ENCODE measurements around the gene MLANA. TPM values are rescaled to one million over a fixed set of nuclear protein-coding genes. Genes with fewer than 3 reads are reported as not detected.
A peak's percentile ranks its signal among the peaks of the same experiment; 100 is the strongest.
"Not testable (repeated sequence)": the region's sequence is repeated elsewhere in the genome, so short reads cannot be mapped to it uniquely, and the experiment has no call there.

The MLANA gene
- total RNA-seq, 2 experiments from 2014 or later, result not detected

DNA sequence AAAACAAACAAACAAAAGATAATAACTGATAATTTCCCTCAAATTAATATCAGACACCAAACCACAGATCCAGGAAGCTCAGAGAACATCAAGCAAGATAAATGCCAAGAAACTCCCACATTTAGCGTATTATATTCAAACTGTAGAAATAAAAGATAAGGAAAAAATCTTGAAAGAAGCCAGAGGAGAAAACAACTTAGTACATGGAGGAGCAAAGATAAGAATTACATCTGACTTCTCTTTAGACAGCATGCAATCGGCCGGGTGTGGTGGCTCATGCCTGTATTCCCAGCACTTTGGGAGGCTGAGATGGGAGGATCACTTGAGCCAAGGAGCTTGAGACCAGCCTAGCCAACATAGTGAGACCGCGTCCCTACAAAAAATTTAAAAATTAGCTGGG lies 17.2 kb upstream of the MLANA start:
- H3K36me3 Mint-ChIP-seq, result peaks cover 3% of the 10 kb centered on the region
- H3K4me1 Mint-ChIP-seq, result peaks cover 28% of the 10 kb centered on the region
- no peak overlapping the region for H3K4me3 Mint-ChIP-seq
- DNase-seq, result no peak
- no peaks in the 10 kb centered on the region for H3K9me3 Mint-ChIP-seq (ENCODE audit: low read depth)
- no peak for ATAC-seq
- H3K27ac Mint-ChIP-seq, result no peak overlapping the region
- H3K27me3 Mint-ChIP-seq, result no peaks in the 10 kb centered on the region
- CTCF ChIA-PET, result interaction anchor here (3.1 kb wide), 1 partner anchor 13 kb away, joined by 12 read pairs; no protein-coding TSS in a partner anchor

GRCh38 chr9:5874048-5874447 lies 16.6 kb upstream of the MLANA start:
- no peaks in the 10 kb centered on the region for H3K27me3 Mint-ChIP-seq
- no peak overlapping the region for H3K27ac Mint-ChIP-seq
- H3K9me3 Mint-ChIP-seq (ENCODE audit: low read depth), result no peaks in the 10 kb centered on the region
- H3K4me1 Mint-ChIP-seq, result peaks cover 30% of the 10 kb centered on the region
- CTCF ChIA-PET, result interaction anchor here (3.1 kb wide), 1 partner anchor 13 kb away, joined by 12 read pairs; no protein-coding TSS in a partner anchor
- DNase-seq (no peak), ATAC-seq (no peak)
- no peak overlapping the region for H3K4me3 Mint-ChIP-seq
- H3K36me3 Mint-ChIP-seq, result peaks cover 3% of the 10 kb centered on the region

GRCh38 chr9:5876026-5876425 lies 14.7 kb upstream of the MLANA start:
- no peaks in the 10 kb centered on the region for H3K9me3 Mint-ChIP-seq (ENCODE audit: low read depth)
- no peak overlapping the region for H3K4me3 Mint-ChIP-seq
- H3K4me1 Mint-ChIP-seq, result peaks cover 29% of the 10 kb centered on the region
- no peaks in the 10 kb centered on the region for H3K27me3 Mint-ChIP-seq
- no peak for ATAC-seq
- peaks cover 3% of the 10 kb centered on the region for H3K36me3 Mint-ChIP-seq
- no peak for DNase-seq
- CTCF ChIA-PET, result interaction anchor here (0.5 to 2.2 kb wide), 3 partner anchors 10 to 225 kb away, joined by 3 to 11 read pairs (median 4); no protein-coding TSS in a partner anchor
- peak overlapping the region; percentile 20 for H3K27ac Mint-ChIP-seq

DNA sequence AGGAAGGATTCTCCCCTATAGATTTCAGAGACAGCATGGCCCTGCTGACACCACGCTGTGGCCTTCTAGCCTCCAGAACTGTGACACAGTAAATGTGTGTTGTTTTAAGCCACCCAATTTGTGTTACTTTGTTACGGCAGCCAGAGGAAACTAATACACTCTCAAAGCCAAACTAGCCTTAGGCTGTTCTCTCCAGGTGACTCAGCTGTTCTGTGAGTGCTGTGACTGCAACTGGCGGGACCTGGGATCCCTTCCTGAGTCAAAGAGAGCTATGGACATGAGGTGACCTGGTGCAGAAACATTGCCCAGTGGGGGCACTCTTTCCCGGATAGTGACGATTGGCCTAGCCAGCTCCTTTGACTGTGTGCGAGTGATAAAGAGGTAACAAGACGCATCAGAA lies 14.0 kb upstream of the MLANA start:
- ATAC-seq (no peak), DNase-seq (no peak)
- H3K4me3 Mint-ChIP-seq, result no peak overlapping the region
- no peaks in the 10 kb centered on the region for H3K9me3 Mint-ChIP-seq (ENCODE audit: low read depth)
- H3K36me3 Mint-ChIP-seq, result peaks cover 3% of the 10 kb centered on the region
- H3K4me1 Mint-ChIP-seq, result peaks cover 29% of the 10 kb centered on the region
- no peaks in the 10 kb centered on the region for H3K27me3 Mint-ChIP-seq
- H3K27ac Mint-ChIP-seq, result no peak overlapping the region
- CTCF ChIA-PET, result interaction anchor here (2.2 kb wide), 1 partner anchor 9 kb away, joined by 11 read pairs; no protein-coding TSS in a partner anchor

DNA sequence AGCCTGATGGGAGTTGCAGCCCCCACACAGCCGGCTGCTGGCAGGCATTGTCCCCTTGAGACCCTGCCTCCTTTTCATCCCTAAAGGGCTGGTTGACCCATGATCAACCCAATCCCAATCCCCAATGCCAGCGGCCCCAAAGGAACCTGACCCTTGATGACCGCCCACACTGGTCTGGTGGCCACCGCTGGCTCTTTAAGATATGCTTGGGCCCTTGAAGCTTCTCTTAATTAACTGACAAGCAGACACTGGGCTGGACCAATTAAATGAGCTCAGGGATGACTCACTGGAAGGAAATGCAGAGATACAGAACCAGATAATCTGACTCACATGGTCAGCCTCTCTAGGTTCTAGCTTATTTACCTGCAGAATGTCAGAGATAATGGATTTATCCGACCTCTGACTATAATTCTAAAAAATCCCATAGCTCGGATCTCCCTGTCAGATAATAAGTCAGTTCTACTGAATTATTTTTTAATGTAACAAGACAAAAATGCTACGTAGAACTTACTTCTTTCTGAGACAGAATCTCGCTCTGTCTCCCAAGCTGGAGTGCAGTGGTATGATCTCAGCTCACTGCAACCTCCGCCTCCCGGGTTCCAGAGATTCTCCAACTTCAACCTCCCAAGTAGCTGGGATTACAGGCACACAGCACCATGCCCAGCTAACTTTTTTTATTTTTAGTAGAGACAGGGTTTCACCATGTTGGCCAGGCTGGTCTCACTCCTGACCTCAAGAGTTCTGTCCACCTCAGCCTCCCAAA lies 11.1 kb upstream of the MLANA start:
- Mint-ChIP-seq H3K4me3 (no peak overlapping the region), H3K9me3 (ENCODE audit: low read depth) (no peaks in the 10 kb centered on the region), H3K4me1 (peaks cover 24% of the 10 kb centered on the region), H3K36me3 (peaks cover 6% of the 10 kb centered on the region), H3K27ac (no peak overlapping the region), H3K27me3 (no peaks in the 10 kb centered on the region)
- DNase-seq (no peak), ATAC-seq (peak; percentile 84)
- CTCF ChIA-PET, result interaction anchor here (1.4 to 1.8 kb wide), 5 partner anchors 9 to 175 kb away, joined by 3 to 10 read pairs (median 5); partner anchors contain the start of gene ERMP1

DNA sequence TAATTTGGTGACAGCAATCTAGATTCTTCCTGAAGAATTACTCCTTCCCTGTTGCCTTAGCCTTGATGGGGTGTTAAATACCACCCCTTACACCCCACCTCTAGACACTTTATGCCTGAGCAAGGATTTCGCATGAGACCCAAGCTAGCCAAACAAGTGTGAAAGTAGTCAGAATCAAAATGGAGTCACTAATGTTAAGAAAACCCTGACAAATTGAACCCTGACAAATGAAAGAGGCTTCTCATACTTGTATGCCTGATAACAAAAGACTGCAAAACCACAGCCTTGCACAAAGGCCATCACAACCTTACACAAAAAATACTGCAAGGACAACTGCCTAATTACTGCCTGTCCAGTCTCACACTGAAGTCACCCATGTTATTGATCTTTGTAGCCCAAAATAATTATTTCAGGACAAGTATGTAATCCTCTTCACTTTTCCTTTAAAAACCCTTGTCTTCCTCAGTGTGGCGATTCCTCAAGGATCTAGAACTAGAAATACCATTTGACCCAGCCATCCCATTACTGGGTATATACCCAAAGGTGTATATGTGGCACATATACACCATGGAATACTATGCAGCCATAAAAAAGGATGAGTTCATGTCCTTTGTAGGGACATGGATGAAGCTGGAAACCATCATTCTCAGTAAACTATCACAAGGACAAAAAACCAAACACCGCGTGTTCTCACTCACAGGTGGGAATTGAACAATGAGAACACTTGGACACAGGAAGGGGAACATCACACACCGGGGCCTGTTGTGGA lies 8.3 kb upstream of the MLANA start:
- H3K9me3 Mint-ChIP-seq (ENCODE audit: low read depth); ATAC-seq; DNase-seq; H3K27ac Mint-ChIP-seq; CTCF ChIA-PET; H3K4me3 Mint-ChIP-seq; H3K36me3 Mint-ChIP-seq; H3K27me3 Mint-ChIP-seq: not testable (repeated sequence)
- peaks cover 18% of the 10 kb centered on the region for H3K4me1 Mint-ChIP-seq

DNA sequence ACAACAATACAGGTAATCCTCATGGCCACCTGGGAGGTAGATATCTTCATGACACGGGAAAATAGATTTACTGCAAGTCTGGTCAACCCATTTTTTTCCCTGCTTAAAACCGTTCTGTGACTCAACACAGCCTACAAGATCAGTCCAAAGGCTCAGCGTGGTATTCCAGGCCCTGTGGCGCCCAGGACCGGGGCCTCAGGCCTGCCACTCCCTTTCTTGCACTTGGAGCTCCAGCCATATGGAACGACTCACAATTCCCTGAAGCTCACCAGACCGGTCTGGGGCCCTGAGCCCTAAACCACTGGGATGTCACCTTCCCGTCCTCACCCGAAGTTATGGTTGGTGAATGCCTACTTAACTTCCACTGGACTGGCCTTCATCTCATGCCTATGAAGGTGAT lies 6.5 kb upstream of the MLANA start:
- no peak for ATAC-seq
- Mint-ChIP-seq H3K27ac (no peak overlapping the region), H3K4me1 (peaks cover 15% of the 10 kb centered on the region), H3K9me3 (ENCODE audit: low read depth) (no peaks in the 10 kb centered on the region), H3K27me3 (peaks cover 2% of the 10 kb centered on the region), H3K4me3 (no peak overlapping the region), H3K36me3 (peaks cover 4% of the 10 kb centered on the region)
- CTCF ChIA-PET, result interaction anchor here (2.9 kb wide), 1 partner anchor 131 kb away, joined by 14 read pairs; the partner anchor contains the start of gene RANBP6
- DNase-seq, result no peak

DNA sequence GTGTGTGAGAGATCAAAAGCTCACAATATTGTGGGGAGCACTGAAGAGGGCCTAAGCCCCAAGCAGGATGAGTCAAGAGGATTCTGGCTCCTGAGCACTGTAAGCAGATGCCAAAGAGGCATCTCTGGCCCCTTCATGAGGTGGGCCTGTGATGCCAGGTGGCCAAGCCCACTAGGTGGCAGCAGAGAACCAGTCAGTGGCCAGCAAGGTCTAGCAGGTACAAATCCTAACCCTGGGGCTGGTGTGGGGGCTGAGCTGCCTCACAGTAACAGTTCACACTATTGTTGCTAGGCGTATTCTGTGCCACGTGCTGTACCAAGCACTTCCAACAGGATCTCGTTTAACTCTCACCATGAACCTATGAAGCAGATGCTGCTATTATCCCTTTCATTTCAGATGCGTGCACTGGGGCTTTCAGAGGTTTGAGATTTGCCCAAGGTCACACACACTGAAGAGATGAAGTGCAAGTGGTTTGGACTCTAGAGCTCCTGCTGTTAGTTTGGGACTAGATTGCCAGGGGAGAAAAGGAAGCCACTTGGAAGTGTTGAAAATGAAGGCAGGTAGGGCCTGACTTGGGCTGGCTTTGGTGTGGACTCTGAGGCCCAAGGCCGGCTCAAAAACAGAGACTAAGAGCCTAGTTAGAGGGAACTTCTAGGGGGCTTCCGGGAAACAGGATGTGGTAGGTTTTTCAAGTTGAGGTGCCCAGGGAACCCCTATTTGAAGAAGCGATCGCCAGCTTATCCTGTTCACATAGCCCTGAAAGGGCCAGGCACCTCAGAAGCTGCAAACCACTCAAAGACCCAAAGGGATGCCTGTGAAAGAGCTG lies 4.4 kb upstream of the MLANA start:
- CTCF ChIA-PET, result interaction anchor here (0.5 to 4.4 kb wide), 54 partner anchors 9 to 424 kb away, joined by 3 to 47 read pairs (median 4); partner anchors contain the start of genes ERMP1 and RANBP6
- ATAC-seq (peak; percentile 99), DNase-seq (peak; percentile 90)

GRCh38 chr9:5892456-5893133 lies 1.9 kb downstream of the MLANA start:
- Mint-ChIP-seq H3K27ac (no peak overlapping the region), H3K27me3 (peaks cover 8% of the 10 kb centered on the region), H3K9me3 (ENCODE audit: low read depth) (no peaks in the 10 kb centered on the region)

More for the DNA sequence above, 4.4 kb upstream of the MLANA start:
- H3K4me1 Mint-ChIP-seq, result peaks cover 9% of the 10 kb centered on the region
- H3K36me3 Mint-ChIP-seq, result peaks cover 4% of the 10 kb centered on the region
- peak overlapping the region; percentile 55 for H3K27ac Mint-ChIP-seq
- no peaks in the 10 kb centered on the region for H3K9me3 Mint-ChIP-seq (ENCODE audit: low read depth)
- H3K27me3 Mint-ChIP-seq, result peaks cover 8% of the 10 kb centered on the region
- no peak overlapping the region for H3K4me3 Mint-ChIP-seq

DNA sequence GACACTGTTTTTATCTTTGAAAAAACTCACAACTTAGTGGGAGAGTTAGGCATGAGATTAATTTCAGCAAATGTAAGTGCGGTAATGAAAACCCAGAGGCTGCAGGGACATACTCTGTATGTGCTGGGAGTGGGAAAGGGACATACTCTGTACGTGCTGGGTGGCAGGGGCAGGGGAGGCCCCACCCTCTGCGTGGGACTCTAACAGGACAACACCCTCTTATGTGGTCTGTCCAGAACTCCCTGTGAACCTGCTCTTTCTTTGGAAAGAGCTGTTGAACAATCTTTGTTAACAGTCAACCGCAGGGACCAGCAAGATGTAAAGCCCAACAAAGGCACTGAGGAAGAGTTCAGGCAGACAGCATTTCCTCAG lies 2.4 kb downstream of the MLANA start:
- ATAC-seq (no peak), DNase-seq (no peak)
- no peaks in the 10 kb centered on the region for H3K4me1 Mint-ChIP-seq
- peaks cover 8% of the 10 kb centered on the region for H3K27me3 Mint-ChIP-seq
- no peak overlapping the region for H3K4me3 Mint-ChIP-seq
- CTCF ChIA-PET, result no interaction called here
- no peaks in the 10 kb centered on the region for H3K9me3 Mint-ChIP-seq (ENCODE audit: low read depth)
- H3K27ac Mint-ChIP-seq, result no peak overlapping the region
- H3K36me3 Mint-ChIP-seq, result peaks cover under 1% of the 10 kb centered on the region

More at GRCh38 chr9:5892456-5893133, 1.9 kb downstream of the MLANA start:
- no peak for DNase-seq
- no peak for ATAC-seq
- CTCF ChIA-PET, result no interaction called here
- no peaks in the 10 kb centered on the region for H3K4me1 Mint-ChIP-seq
- H3K36me3 Mint-ChIP-seq, result no peaks in the 10 kb centered on the region
- H3K4me3 Mint-ChIP-seq, result no peak overlapping the region

GRCh38 chr9:5893591-5894236 lies 3.0 kb downstream of the MLANA start:
- DNase-seq (no peak), ATAC-seq (no peak)
- CTCF ChIA-PET, result interaction anchor here (3.4 kb wide), 1 partner anchor 8 kb away, joined by 22 read pairs; no protein-coding TSS in a partner anchor
- Mint-ChIP-seq H3K4me1 (no peaks in the 10 kb centered on the region), H3K4me3 (no peak overlapping the region), H3K9me3 (ENCODE audit: low read depth) (no peaks in the 10 kb centered on the region), H3K27me3 (peaks cover 6% of the 10 kb centered on the region), H3K36me3 (peaks cover 2% of the 10 kb centered on the region), H3K27ac (no peak overlapping the region)

Data from activated CD8-positive, alpha-beta memory T cell treated with anti-CD3 and anti-CD28 coated beads, Interleukin-2, amount 10 ng/mL, durations not matched to agents 7 days and 5 days (primary cell).